ENCODE results near the gene LPAR1.

LPAR1 gene

GRCh38 chr9:110960288-110960687 is 78.0 kb downstream of the LPAR1 start:
- DNase-seq = no peak

- no peak for DNase-seq
Observed at GRCh38 chr9:110958847-110959246, 79.4 kb downstream of the LPAR1 start.

- no peak for DNase-seq
Observed at GRCh38 chr9:110954822-110955291, 83.4 kb downstream of the LPAR1 start.

GRCh38 chr9:110952540-110952859 is 85.8 kb downstream of the LPAR1 start:
- DNase-seq = no peak

- peak in 5 of 58 donors; percentile 2 to 51 (median 36) for DNase-seq
Observed at GRCh38 chr9:110951805-110952539, 86.3 kb downstream of the LPAR1 start.

- no peak for DNase-seq
Observed at GRCh38 chr9:110950041-110950645, 88.1 kb downstream of the LPAR1 start.

GRCh38 chr9:110949081-110949480 is 89.2 kb downstream of the LPAR1 start:
- no peak for DNase-seq

- no peak for DNase-seq
Observed at GRCh38 chr9:110947491-110948044, 90.7 kb downstream of the LPAR1 start.

GRCh38 chr9:110942522-110942921 is 95.7 kb downstream of the LPAR1 start:
- no peak for DNase-seq

- DNase-seq = no peak
Observed at GRCh38 chr9:110940951-110941557, 97.2 kb downstream of the LPAR1 start.

GRCh38 chr9:110939573-110939972 is 98.7 kb downstream of the LPAR1 start:
- DNase-seq = no peak

- DNase-seq = no peak
Observed at GRCh38 chr9:110939047-110939446, 99.2 kb downstream of the LPAR1 start.

GRCh38 chr9:110938242-110938641 is 100.0 kb downstream of the LPAR1 start:
- DNase-seq = no peak

GRCh38 chr9:110936719-110937452 is 101.4 kb downstream of the LPAR1 start:
- DNase-seq = no peak

- no peak for DNase-seq
Observed at GRCh38 chr9:110936237-110936636, 102.0 kb downstream of the LPAR1 start.

GRCh38 chr9:110935829-110936228 is 102.4 kb downstream of the LPAR1 start:
- DNase-seq = no peak

GRCh38 chr9:110933350-110934001 is 104.8 kb downstream of the LPAR1 start:
- no peak for DNase-seq

GRCh38 chr9:110932863-110933262 is 105.4 kb downstream of the LPAR1 start:
- no peak for DNase-seq

- DNase-seq = no peak
Observed at GRCh38 chr9:110928599-110928998, 109.7 kb downstream of the LPAR1 start.

- DNase-seq = no peak
Observed at GRCh38 chr9:110926828-110927487, 111.3 kb downstream of the LPAR1 start.

GRCh38 chr9:110923601-110924000 is 114.7 kb downstream of the LPAR1 start:
- DNase-seq = no peak
